ENCODE data around the gene PRSS8. TPM values are rescaled to one million over a fixed set of nuclear protein-coding genes. Genes with fewer than 3 reads are reported as not detected.
"Not testable (repeated sequence)": the region's sequence is repeated elsewhere in the genome, so short reads cannot be mapped to it uniquely, and the experiment has no call there.

The PRSS8 gene
- polyA plus RNA-seq, 1 donor from 2014 or later: not detected

DNA sequence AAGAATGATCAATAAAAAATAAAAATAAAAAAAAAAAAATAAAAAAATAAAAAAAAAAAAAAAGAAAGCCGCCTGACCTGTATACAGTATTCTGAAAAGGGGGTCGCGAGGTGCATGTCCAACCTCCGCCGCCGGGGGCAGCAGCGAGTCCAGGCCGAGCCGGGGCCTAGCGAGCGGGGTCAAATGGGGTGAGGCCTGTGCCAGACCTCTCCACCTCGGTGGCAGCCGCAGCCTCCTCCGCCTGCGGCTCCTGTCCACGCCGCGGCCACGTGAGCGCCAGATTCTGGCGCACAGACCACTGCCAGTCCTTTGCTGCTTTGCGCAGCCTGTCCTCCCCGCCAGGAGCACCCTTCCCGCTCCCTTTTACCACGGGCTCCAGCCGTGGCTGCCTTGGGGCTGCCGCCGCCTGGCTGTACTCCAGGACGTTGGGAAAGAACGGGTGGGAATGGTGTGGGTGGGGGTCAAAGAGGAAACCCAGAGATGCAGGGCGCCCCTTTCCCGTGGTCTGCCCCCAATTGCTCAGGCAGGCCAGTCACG, 29.8 kb downstream of the PRSS8 start:
- no peaks in the 10 kb centered on the region for H3K36me3 ChIP-seq (ENCODE audit: insufficient read depth, low read length)
- TF ChIP-seq CTCF (IDR thresholded peaks at IDR 0.05; ENCODE audit: poor library complexity, severe bottlenecking) (peak; percentile 44), MXI1 (conservative IDR thresholded peaks at IDR 0.05; ENCODE audit: poor library complexity, severe bottlenecking) (no peak)
- no peaks in the 10 kb centered on the region for H3K9me2 ChIP-seq (ENCODE audit: insufficient read depth, low read length)
- no peaks in the 10 kb centered on the region for H3K79me2 ChIP-seq (replicated peaks; ENCODE audit: insufficient read depth, low read length)
- no peak overlapping the region for H2AFZ ChIP-seq (ENCODE audit: low read depth, low read length)
- no peak overlapping the region for H3K4me2 ChIP-seq (ENCODE audit: low read length)
- no peaks in the 10 kb centered on the region for H4K20me1 ChIP-seq (ENCODE audit: insufficient read depth)
- no peak overlapping the region for H3K4me3 ChIP-seq (ENCODE audit: low read length)
- H3F3A ChIP-seq (ENCODE audit: insufficient read depth, low read length, poor library complexity, severe bottlenecking): no peaks in the 10 kb centered on the region
- H3K9me3 ChIP-seq (ENCODE audit: low read length): no peaks in the 10 kb centered on the region
- H3K27ac ChIP-seq (ENCODE audit: low read length): no peak overlapping the region
- H3K9ac ChIP-seq (ENCODE audit: low read length): no peak overlapping the region
- no peaks in the 10 kb centered on the region for H3K27me3 ChIP-seq (ENCODE audit: insufficient read depth, low read depth, low read length)

- not testable (repeated sequence) for H3K4me2 ChIP-seq (ENCODE audit: low read length); H3F3A ChIP-seq (ENCODE audit: insufficient read depth, low read length, poor library complexity, severe bottlenecking); H3K9ac ChIP-seq (ENCODE audit: low read length); H3K9me3 ChIP-seq (ENCODE audit: low read length); H2AFZ ChIP-seq (ENCODE audit: low read depth, low read length); H3K9me2 ChIP-seq (ENCODE audit: insufficient read depth, low read length); H3K79me2 ChIP-seq (replicated peaks; ENCODE audit: insufficient read depth, low read length); H3K4me3 ChIP-seq (ENCODE audit: low read length); H3K36me3 ChIP-seq (ENCODE audit: insufficient read depth, low read length); H3K27ac ChIP-seq (ENCODE audit: low read length); H3K27me3 ChIP-seq (ENCODE audit: insufficient read depth, low read depth, low read length); H4K20me1 ChIP-seq (ENCODE audit: insufficient read depth)
Observed at GRCh38 chr16:31100876-31101641, 34.5 kb downstream of the PRSS8 start.

- no peak overlapping the region for H3K4me3 ChIP-seq (ENCODE audit: low read length)
- no peaks in the 10 kb centered on the region for H3K9me3 ChIP-seq (ENCODE audit: low read length)
- no peak overlapping the region for H3K9ac ChIP-seq (ENCODE audit: low read length)
- H2AFZ ChIP-seq (ENCODE audit: low read depth, low read length): no peak overlapping the region
- H3K9me2 ChIP-seq (ENCODE audit: insufficient read depth, low read length): no peaks in the 10 kb centered on the region
- no peaks in the 10 kb centered on the region for H4K20me1 ChIP-seq (ENCODE audit: insufficient read depth)
- H3K4me2 ChIP-seq (ENCODE audit: low read length): no peak overlapping the region
- no peaks in the 10 kb centered on the region for H3K36me3 ChIP-seq (ENCODE audit: insufficient read depth, low read length)
- no peak overlapping the region for H3K27ac ChIP-seq (ENCODE audit: low read length)
- H3K27me3 ChIP-seq (ENCODE audit: insufficient read depth, low read depth, low read length): no peaks in the 10 kb centered on the region
- no peaks in the 10 kb centered on the region for H3K79me2 ChIP-seq (replicated peaks; ENCODE audit: insufficient read depth, low read length)
- TF ChIP-seq CTCF (IDR thresholded peaks at IDR 0.05; ENCODE audit: poor library complexity, severe bottlenecking): no peak
- H3F3A ChIP-seq (ENCODE audit: insufficient read depth, low read length, poor library complexity, severe bottlenecking): no peaks in the 10 kb centered on the region
Observed at GRCh38 chr16:31099860-31100638, 35.5 kb downstream of the PRSS8 start.

Measured in neural cell (in vitro differentiated cells).